ENCODE measurements around the gene DGCR2.
"Not testable (repeated sequence)": the region's sequence is repeated elsewhere in the genome, so short reads cannot be mapped to it uniquely, and the experiment has no call there.

DNA sequence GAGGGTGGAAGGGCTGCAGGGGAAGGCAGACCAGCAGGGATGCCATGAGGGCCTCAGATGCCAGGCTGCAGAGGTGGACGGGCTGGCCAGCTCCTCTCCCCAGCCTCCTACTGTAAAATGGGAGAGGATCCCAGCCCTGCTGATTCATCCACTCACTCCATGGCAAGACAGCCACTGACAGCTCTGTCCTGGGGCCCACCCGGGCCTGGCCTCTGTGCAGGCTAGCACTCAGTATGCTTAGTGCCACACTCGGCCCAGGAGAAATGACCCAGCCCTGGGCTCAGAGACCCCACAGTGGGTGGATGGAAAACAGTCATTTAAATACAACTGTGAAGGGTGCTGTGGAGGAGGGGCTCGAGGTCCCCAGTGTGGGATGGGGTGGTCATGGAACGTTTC, 94.2 kb downstream of the DGCR2 start:
- TF ChIP-seq, protein P1, sequence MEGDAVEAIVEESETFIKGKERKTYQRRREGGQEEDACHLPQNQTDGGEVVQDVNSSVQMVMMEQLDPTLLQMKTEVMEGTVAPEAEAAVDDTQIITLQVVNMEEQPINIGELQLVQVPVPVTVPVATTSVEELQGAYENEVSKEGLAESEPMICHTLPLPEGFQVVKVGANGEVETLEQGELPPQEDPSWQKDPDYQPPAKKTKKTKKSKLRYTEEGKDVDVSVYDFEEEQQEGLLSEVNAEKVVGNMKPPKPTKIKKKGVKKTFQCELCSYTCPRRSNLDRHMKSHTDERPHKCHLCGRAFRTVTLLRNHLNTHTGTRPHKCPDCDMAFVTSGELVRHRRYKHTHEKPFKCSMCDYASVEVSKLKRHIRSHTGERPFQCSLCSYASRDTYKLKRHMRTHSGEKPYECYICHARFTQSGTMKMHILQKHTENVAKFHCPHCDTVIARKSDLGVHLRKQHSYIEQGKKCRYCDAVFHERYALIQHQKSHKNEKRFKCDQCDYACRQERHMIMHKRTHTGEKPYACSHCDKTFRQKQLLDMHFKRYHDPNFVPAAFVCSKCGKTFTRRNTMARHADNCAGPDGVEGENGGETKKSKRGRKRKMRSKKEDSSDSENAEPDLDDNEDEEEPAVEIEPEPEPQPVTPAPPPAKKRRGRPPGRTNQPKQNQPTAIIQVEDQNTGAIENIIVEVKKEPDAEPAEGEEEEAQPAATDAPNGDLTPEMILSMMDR (IDR thresholded peaks at IDR 0.05; ENCODE audit: control extremely low read depth in 1 of 3, insufficient read depth in 1 of 3, low read depth in 1 of 3, low read length in 3 of 3), result not testable (repeated sequence)
- TF ChIP-seq POLR2A (IDR thresholded peaks at IDR 0.05; ENCODE audit: control extremely low read depth in 1 of 2, low read depth in 2 of 2, low read length in 2 of 2); POLR2AphosphoS5 (IDR thresholded peaks at IDR 0.05; ENCODE audit: low read depth, low read length); SIN3A (conservative IDR thresholded peaks at IDR 0.05 in 1 of 2, IDR thresholded peaks at IDR 0.05 in 1 of 2; ENCODE audit: low read depth in 1 of 2, low read length in 2 of 2): not testable (repeated sequence)

All from H1 (cell line).